IPS DF 6.9 (cell line): ENCODE data around the gene ZNHIT2.

Source experiments
- DNase-seq: peaks from one replicate; pipeline ENCODE4 v3.0.0-alpha.2; 2013; ENCODE audit warnings: low read depth, low spot score
- H3K27ac ChIP-seq: one replicate; pipeline ENCODE4 v1.5.1; 2013; ENCODE audit warnings: low read length, control low read depth
- H3K27me3 ChIP-seq: 2 replicates; pipeline ENCODE4 v1.6.1; 2013; ENCODE audit warnings: mild to moderate bottlenecking, low read length; ENCODE audit not compliant: control insufficient read depth, insufficient read depth
- H3K36me3 ChIP-seq: 2 replicates; pipeline ENCODE4 v1.6.1; 2013; ENCODE audit warnings: low read length; ENCODE audit not compliant: control insufficient read depth, insufficient read depth
- H3K4me1 ChIP-seq: 2 replicates; pipeline ENCODE4 v1.6.1; 2013; ENCODE audit warnings: low read length; ENCODE audit not compliant: control insufficient read depth, insufficient read depth
- H3K4me3 ChIP-seq: 2 replicates; pipeline ENCODE4 v1.5.1; 2013; ENCODE audit warnings: mild to moderate bottlenecking, low read length
- H3K9me3 ChIP-seq: 2 replicates; pipeline ENCODE4 v1.6.1; 2013; ENCODE audit warnings: low read length, inconsistent platforms; ENCODE audit not compliant: control insufficient read depth, insufficient read depth
- WGBS: extraction: QIAGEN DNeasy Blood & Tissue Kit; methylation state at CpG from one replicate; pipeline ENCODE4 v1.1.7; 2013; ENCODE audit warnings: mixed read lengths, missing lambda C conversion rate; ENCODE audit not compliant: insufficient read length, insufficient coverage; 5-methylcytosine and 5-hydroxymethylcytosine counted together

The ZNHIT2 gene

DNA sequence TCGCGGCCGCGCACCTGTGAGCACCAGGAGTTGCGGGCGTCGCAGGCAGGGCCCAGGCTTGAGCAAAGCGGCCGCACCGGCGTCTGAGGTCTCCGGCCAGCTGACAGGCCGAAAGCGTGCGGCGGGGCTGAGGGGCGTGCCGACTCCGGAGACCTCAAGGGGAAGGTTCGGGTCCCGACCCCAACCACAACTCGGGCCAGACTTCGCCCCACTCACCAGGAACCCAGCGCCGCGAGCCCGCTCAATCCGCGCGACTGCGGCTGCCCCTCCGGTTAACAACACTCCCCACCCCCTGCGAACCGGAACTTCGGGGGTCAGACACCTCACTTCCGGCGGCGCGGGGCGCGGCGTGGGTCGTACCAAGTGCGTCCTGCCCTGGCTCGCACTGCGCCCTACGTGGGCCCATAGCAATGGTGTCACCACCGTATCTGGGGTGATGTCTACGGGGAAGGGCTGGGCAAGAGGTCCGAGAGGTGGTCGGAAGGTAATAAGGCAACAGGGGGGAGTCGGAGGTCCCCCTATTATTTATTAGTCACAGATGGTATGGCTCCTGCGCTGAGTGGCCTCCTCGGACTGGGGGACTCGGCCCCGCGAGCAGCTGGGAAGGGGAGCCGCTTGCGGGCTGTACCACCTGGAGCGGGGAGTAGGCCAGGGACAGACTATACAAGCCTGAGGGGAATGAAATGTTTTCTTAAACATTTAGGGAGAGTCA, 16.9 kb upstream of the ZNHIT2 start, which contains the start of gene SYVN1:
Gene SYVN1, minus strand, starts transcription at position 280 of the 712 bp plus-strand sequence. CDS start 918 bp downstream, outside the sequence.
- Histone ChIP-seq H3K4me1 (peaks cover 2% of the 10 kb centered on the region; the same call in 1 of the 2 replicates), H3K9me3 (no peaks in the 10 kb centered on the region), H3K27ac (no peak within 1 kb of the TSS), H3K27me3 (no peaks in the 10 kb centered on the region), H3K4me3 (peak within 1 kb of the TSS; percentile 90), H3K36me3 (peaks cover 19% of the 10 kb centered on the region)
- no peak for DNase-seq
- WGBS: no CpG with 5 or more reads among the region's 60 CpGs

DNA sequence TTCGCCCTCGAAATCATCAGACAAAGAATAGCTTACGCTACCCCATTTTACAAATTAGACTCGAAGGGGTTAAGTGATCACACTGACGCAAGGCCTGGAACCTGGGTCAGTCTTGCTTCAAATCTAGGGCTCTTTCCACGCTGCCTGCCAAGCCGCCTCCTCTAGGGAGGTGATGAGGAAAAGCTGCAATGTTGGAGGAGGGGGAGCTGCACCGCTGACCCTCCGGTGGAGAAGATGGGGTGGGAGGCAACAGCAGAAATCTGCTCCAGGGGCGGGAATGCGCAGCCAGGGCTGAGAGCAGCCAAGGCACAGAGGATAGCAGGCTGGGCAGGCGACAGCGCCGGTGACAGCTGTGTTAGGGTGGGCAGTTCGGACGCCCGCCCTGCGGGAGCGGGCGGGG, 16.2 kb upstream of the ZNHIT2 start:
- no peaks in the 10 kb centered on the region for H3K9me3 ChIP-seq
- H3K27ac ChIP-seq: no peak overlapping the region
- H3K36me3 ChIP-seq: peaks cover 19% of the 10 kb centered on the region
- H3K4me1 ChIP-seq: peaks cover 2% of the 10 kb centered on the region; the same call in 1 of the 2 replicates
- WGBS: no CpG with 5 or more reads among the region's 20 CpGs
- peak overlapping the region; percentile 90 for H3K4me3 ChIP-seq
- no peak for DNase-seq
- no peaks in the 10 kb centered on the region for H3K27me3 ChIP-seq

DNA sequence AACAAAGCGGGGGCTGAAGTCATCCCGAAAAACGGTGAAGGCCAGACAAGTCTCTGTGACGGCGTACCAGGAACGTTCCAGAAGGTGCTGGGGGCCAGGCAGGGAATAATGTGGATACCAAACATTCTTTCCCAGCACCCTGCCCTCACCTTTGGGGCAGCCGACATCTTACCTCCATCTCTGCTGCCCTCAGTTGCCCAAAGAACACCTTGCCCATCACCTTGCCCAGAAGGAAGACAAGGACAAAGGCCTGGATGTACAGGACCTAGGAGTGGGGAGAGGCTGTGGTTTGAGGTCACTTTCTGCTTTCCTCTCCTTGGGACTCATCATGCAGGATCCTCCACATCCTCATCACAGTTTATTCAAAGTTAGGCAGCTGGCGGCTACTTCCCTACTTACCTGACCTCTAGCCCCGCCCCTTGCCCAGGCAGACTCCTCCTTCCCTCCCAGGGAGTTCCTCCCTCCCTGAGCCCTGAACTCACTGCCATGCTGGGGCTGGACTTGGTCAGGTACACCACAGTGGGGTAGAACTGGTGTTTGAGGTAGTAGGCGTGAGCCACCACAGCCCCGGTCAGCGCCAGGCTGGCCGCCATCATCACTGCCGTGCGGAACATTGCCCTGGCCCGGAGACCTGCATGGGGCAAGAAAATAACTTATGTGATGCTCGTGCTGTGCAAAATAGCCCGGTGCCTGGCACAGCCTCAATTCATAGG, 15.6 kb upstream of the ZNHIT2 start:
- Histone ChIP-seq H3K27me3 (no peaks in the 10 kb centered on the region), H3K9me3 (no peaks in the 10 kb centered on the region), H3K36me3 (peaks cover 21% of the 10 kb centered on the region), H3K4me3 (peak overlapping the region; percentile 90; the same call in 1 of the 2 replicates), H3K4me1 (peaks cover 2% of the 10 kb centered on the region; the same call in 1 of the 2 replicates), H3K27ac (no peak overlapping the region)
- WGBS: no CpG with 5 or more reads among the region's 18 CpGs
- DNase-seq: no peak

DNA sequence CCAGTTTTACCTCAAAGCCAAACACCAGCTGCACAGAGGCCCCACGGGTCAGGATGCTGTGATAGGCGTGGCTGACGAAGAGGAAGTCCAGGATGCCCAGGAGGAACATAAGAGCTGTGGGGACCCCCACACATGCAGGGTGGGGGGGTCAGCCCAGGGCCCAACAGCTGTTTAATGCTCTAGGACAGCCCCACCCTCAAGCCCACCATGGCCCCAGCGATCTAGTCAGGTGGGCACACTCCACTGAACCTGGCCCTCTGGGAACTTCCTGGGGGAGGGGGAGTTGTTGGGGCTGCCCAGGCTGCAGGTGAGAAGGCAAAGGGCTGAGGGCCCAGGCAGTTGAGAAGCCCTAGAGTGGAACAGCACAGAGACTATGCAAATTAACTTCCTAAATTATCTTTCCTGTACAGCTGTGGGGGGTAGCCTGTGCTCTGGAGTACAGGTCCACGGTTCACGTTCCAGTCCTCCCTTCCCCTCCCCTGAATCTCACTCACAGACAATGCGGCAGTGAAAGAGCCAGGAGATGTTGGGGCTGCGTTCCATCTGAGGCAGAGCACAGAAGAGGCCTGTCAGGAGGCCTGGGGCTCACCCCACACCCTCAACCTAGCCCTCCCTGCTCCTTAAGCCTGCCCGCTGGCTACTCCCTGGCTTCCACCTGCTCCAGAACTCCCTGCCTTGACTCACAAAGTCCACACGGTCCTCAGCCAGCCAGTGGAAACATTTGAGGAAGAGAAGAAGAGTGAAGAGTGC, 14.9 kb upstream of the ZNHIT2 start:
- H3K4me1 ChIP-seq: peaks cover 2% of the 10 kb centered on the region; the same call in 1 of the 2 replicates
- H3K36me3 ChIP-seq: peaks cover 28% of the 10 kb centered on the region
- H3K4me3 ChIP-seq: no peak overlapping the region
- no CpG with 5 or more reads among the region's 10 CpGs for WGBS
- DNase-seq: no peak
- no peak overlapping the region for H3K27ac ChIP-seq
- no peaks in the 10 kb centered on the region for H3K9me3 ChIP-seq
- no peaks in the 10 kb centered on the region for H3K27me3 ChIP-seq

DNA sequence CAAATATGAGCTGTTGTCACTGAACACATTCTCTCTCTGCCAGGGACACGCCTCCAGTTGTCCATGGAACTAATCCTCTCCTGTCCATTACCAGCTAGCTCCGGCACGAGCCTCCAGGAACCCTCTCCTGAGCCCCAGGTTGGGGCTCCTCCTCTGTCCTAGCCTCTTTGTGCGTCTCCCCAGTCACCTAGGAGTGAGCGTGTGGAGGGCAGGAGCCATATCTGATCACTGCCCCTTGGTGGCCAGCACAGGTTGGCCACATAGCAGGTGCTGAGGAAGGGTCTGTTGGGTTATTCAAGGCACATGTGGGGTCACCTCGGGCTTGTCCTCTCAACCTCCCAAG, 14.4 kb upstream of the ZNHIT2 start:
- WGBS: no CpG with 5 or more reads among the region's 6 CpGs
- H3K36me3 ChIP-seq: peaks cover 30% of the 10 kb centered on the region
- H3K27ac ChIP-seq: no peak overlapping the region
- H3K9me3 ChIP-seq: no peaks in the 10 kb centered on the region
- peaks cover 2% of the 10 kb centered on the region; the same call in 1 of the 2 replicates for H3K4me1 ChIP-seq
- H3K27me3 ChIP-seq: no peaks in the 10 kb centered on the region
- DNase-seq: no peak
- H3K4me3 ChIP-seq: no peak overlapping the region

DNA sequence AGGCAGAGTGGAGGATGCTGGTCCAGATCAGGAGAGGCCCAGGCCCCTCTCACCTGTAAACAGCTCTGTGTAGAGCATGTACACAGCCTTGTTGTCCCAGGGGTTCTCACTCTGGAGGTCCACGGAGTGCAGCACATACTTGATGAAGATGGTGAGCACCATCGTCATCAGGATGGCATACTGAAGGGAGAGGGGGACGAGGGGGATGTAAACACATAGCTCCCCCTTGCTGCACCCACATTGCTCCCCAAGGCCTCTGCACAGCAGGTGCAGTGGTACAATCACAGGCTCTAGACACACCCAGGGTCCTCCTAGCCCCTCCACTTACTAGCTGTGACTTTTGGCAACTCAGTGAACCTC, 13.9 kb upstream of the ZNHIT2 start:
- WGBS: no CpG with 5 or more reads among the region's 3 CpGs
- Histone ChIP-seq H3K4me1 (peaks cover 2% of the 10 kb centered on the region; the same call in 1 of the 2 replicates), H3K9me3 (no peaks in the 10 kb centered on the region), H3K27ac (no peak overlapping the region), H3K27me3 (no peaks in the 10 kb centered on the region), H3K4me3 (no peak overlapping the region), H3K36me3 (peaks cover 34% of the 10 kb centered on the region)
- DNase-seq: no peak

DNA sequence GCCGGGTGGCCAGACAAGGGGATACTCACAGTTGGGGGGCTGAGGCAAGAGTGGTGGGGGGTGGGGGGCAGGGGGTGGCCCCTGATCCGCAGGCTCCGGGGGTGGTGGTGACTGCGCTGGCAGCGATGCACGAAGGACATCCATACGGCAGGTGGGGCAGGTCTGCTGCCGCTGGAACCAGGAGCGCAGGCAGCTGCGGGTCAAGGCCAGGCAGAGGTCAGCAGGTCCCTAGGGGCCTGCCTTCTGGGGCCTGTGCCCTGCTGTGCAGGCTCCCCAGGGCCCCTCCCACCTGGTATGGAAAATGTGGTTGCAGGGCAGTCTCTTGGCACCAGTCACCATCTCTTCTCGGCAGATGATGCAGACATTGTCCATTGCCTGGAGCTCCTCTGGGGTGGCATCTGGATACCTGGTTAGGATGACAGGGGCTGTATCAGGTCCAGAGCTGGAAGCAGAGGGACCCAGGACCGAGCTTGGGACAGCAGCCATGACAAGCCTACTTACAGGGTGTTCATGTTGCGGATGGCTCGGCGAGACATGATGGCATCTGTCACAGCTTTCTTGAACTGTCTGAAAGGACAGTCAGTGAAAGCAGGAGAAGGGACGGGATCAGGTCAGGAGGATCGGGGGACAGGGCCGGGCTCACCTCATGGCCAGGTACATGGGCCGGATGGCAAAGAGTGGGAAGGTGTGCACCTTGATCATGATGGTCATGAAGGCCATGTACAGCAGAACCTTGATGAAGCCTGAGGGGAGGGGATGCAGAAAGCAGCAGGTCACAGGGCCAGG, 13.3 kb upstream of the ZNHIT2 start:
- DNase-seq: no peak
- no peaks in the 10 kb centered on the region for H3K27me3 ChIP-seq
- H3K4me1 ChIP-seq: peaks cover 2% of the 10 kb centered on the region; the same call in 1 of the 2 replicates
- no peaks in the 10 kb centered on the region for H3K9me3 ChIP-seq
- H3K36me3 ChIP-seq: peaks cover 37% of the 10 kb centered on the region
- H3K4me3 ChIP-seq: no peak overlapping the region
- H3K27ac ChIP-seq: no peak overlapping the region
- no CpG with 5 or more reads among the region's 19 CpGs for WGBS

DNA sequence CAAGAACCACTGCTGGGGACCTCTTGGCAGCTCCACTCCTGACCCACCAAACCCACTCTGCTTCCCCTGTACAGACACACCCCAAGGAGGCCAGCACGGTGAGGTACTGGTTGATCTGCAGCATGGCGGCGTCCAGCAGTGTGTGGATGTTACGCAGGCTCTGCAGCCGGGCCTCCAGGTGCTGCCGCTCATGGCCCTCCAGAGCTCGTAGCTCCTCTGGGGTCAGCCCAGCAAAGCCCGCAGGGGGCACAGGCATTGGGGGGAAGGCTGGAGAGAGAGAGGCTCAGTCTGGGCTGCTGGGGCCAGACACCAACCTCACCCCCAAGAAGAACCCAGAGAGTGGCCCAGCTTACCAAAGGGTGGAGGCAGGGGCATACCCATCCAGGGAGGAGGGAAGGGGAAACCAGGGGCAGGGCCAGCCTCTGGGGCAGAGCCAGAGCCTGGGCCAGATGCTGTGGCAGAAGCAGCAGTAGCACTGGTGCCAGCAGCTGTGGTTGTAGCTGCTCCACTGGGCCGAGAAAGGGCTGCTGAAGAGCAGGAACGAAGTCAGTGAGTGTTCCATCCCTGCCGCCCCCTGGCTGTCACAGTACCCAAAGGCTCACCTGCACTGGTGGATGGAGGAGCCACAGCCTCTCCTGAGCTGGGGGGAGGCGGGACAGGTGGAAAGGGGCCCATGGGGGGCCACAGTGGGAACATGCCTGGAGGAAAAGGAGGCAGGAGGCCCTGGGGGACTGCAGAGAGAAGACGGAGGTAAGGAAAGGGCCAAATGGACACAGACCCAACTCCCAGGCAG, 12.3 kb upstream of the ZNHIT2 start:
- Histone ChIP-seq H3K27ac (no peak overlapping the region), H3K27me3 (no peaks in the 10 kb centered on the region), H3K9me3 (no peaks in the 10 kb centered on the region), H3K4me3 (no peak overlapping the region), H3K36me3 (peaks cover 47% of the 10 kb centered on the region), H3K4me1 (peaks cover 2% of the 10 kb centered on the region; the same call in 1 of the 2 replicates)
- DNase-seq: no peak
- WGBS: no CpG with 5 or more reads among the region's 13 CpGs

DNA sequence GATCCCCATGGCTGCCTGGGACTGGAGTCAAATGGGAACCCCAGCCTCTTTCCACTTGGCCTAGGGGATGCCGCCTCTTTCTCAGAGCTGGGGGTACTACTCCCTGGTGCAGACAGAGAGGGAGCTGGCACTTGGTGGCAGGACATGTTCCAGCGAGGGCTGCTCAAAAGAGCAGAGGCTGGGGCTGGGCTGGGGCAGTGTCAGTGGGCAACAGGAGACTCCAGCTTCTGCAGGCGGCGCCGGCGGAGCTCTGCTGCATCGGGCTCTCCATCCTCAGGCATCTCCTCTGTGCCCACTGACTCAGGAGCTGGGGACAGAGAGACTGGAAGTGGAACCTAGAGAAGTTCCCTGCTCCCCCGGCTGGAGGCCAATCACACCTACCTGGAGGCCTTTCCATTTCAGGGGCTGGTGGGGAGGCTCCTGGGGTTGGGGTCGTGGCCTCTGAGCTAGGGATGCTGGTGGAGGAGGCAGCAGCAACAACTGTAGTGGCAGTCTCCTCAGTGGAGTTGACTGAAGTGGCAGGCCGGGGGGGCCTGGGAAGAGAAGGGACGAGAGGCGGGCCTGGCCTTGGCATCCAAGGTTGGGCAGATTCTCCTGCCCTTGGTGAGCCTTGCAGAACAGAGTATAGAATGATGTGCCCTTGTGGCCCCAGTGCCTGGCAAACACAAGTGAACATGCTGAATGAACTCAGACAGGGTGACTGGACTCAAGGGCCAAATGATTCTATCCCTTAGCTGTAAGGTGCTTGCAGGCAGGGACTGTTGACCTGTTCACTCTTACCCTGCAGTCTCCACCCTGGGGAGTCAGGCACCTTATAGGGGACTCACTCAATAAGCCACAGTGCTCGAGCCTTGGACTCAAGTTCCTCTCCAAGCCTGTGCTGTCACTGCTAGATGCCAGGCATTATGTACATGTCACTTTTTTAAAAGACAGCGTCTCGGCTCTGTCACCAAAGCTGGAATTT, 11.0 kb upstream of the ZNHIT2 start:
- Histone ChIP-seq H3K4me3 (no peak overlapping the region), H3K36me3 (peaks cover 49% of the 10 kb centered on the region), H3K9me3 (no peaks in the 10 kb centered on the region), H3K4me1 (peaks cover 2% of the 10 kb centered on the region; the same call in 1 of the 2 replicates), H3K27ac (no peak overlapping the region), H3K27me3 (no peaks in the 10 kb centered on the region)
- DNase-seq: no peak
- whole genome bisulfite sequencing: no CpG with 5 or more reads among the region's 15 CpGs
